ENCODE measurements around the gene SP140L. TPM values are rescaled to one million over a fixed set of nuclear protein-coding genes. Genes with fewer than 3 reads are reported as not detected.
"Not testable (repeated sequence)": the region's sequence is repeated elsewhere in the genome, so short reads cannot be mapped to it uniquely, and the experiment has no call there.

Gene SP140L
- total and polyA plus RNA-seq, 8 donors = 5.7 to 56.7 (median 15.8) TPM

DNA sequence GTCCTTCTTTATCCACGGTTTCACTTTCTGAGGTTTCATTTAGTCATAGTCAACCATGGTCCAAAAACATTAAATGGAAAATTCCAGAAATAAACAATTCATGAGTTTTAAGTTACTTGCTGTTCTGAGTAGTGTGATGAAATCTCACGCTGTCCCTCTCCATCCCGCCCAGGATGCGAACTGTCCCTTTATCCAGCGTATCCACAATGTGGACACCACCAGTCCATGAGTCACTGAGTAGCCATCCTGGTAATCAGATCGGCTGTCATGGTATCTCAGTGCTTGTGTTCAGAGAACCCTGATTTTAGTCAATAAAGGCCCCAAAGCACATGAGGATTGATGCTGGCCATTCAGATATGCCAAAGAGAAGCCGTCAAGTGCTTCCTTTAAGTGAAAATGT is 3.7 kb downstream of the SP140L start:
- Histone ChIP-seq H3K27me3 (no peaks in the 10 kb centered on the region), H3K9me3 (no peaks in the 10 kb centered on the region), H3K36me3 (peaks cover 0 to 20% (median 16%) of the 10 kb centered on the region in 4 donors), H3K27ac (no peak overlapping the region), H3K4me1 (peaks cover 7 to 38% (median 11%) of the 10 kb centered on the region in 4 donors), H3K4me3 (no peak overlapping the region)
- TF ChIP-seq POLR2A (IDR thresholded peaks at IDR 0.05) (no peak), EP300 (IDR thresholded peaks at IDR 0.05) (no peak), POLR2AphosphoS5 (IDR thresholded peaks at IDR 0.05) (no peak)
- TF ChIP-seq, protein P1, sequence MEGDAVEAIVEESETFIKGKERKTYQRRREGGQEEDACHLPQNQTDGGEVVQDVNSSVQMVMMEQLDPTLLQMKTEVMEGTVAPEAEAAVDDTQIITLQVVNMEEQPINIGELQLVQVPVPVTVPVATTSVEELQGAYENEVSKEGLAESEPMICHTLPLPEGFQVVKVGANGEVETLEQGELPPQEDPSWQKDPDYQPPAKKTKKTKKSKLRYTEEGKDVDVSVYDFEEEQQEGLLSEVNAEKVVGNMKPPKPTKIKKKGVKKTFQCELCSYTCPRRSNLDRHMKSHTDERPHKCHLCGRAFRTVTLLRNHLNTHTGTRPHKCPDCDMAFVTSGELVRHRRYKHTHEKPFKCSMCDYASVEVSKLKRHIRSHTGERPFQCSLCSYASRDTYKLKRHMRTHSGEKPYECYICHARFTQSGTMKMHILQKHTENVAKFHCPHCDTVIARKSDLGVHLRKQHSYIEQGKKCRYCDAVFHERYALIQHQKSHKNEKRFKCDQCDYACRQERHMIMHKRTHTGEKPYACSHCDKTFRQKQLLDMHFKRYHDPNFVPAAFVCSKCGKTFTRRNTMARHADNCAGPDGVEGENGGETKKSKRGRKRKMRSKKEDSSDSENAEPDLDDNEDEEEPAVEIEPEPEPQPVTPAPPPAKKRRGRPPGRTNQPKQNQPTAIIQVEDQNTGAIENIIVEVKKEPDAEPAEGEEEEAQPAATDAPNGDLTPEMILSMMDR (IDR thresholded peaks at IDR 0.05) = no peak
- intact Hi-C loops (cut with DNase I; ENCODE audit: low total_unique reads) = no loop called here
- no peak for DNase-seq
- 89 to 95% (median 91%) methylated on average over 7 of the region's 7 CpGs for WGBS, 5 donors

DNA sequence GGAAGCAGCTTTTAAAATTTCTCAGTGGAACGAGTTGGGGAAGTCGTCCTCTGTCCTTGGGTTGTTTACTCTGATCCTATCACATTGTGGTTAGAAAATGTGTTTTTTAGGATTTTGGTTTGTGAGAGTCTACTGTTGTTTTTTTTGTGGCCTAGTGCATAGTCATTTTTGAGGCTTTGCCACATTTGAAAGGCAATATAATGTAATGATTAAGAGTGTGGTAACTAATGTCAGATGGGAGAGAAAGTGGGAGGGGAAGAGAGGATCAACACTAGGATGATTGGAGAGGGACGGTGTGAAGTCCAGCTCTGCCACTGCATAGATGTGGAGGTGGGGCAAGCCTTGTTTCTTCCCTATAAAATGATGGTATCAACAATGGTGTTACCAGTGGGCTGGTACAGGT is 8.5 kb downstream of the SP140L start:
- Histone ChIP-seq H3K9me3 (no peaks in the 10 kb centered on the region), H3K36me3 (peaks cover 0 to 32% (median 27%) of the 10 kb centered on the region in 4 donors), H3K27ac (peak overlapping the region in 1 of 5 donors; percentile 9), H3K4me3 (no peak overlapping the region), H3K4me1 (peaks cover 0 to 3% (median 0%) of the 10 kb centered on the region in 4 donors), H3K27me3 (no peaks in the 10 kb centered on the region)
- no peak for TF ChIP-seq POLR2AphosphoS5 (IDR thresholded peaks at IDR 0.05)
- TF ChIP-seq POLR2A (IDR thresholded peaks at IDR 0.05) = no peak
- no peak for TF ChIP-seq EP300 (IDR thresholded peaks at IDR 0.05)
- TF ChIP-seq, protein P1 (IDR thresholded peaks at IDR 0.05) = no peak
- no peak for DNase-seq
- intact Hi-C loops (cut with DNase I; ENCODE audit: low total_unique reads) = no loop called here
- 41 to 58% (median 54%) methylated on average over 3 of the region's 3 CpGs for WGBS, 5 donors

DNA sequence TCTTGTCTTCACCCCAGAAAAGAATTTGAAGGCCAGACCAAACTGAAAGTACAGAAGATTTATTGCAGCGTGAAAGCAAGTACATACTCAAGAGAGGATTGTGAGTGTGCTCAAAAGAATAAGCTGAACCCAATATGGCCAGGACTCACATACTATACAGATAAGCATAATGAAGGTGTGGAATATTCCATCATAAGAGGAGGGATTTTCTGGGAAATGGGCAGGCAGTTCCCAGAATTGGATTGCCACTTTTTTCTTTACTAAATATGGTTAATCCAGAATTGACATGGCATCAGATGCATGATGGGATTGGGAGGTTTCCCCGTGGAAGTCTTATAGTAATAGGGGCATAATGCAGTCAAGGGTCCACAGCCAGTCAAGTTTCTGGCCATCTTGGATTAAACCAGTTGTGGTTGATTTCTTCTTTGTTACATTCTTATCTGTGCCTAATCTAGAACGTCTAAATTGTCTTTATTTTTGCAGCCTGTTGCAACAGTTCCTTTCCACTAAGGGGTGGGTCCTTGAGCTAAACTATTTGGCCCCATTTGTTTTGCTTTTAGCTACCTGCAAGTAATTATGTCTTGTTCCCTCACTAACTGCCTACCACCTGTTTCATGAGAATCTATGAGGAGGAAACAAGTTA is 9.0 kb downstream of the SP140L start:
- Histone ChIP-seq H3K27me3 (no peaks in the 10 kb centered on the region), H3K4me3 (no peak overlapping the region), H3K4me1 (no peaks in the 10 kb centered on the region), H3K9me3 (no peaks in the 10 kb centered on the region), H3K27ac (peak overlapping the region in 1 of 5 donors; percentile 9), H3K36me3 (peaks cover 0 to 32% (median 27%) of the 10 kb centered on the region in 4 donors)
- TF ChIP-seq POLR2AphosphoS5 (IDR thresholded peaks at IDR 0.05) (no peak), POLR2A (IDR thresholded peaks at IDR 0.05) (no peak), EP300 (IDR thresholded peaks at IDR 0.05) (no peak)
- TF ChIP-seq, protein P1 (IDR thresholded peaks at IDR 0.05) = no peak
- 71 to 87% (median 75%) methylated on average over 3 of the region's 3 CpGs for WGBS, 5 donors
- DNase-seq = no peak
- intact Hi-C loops (cut with DNase I; ENCODE audit: low total_unique reads) = no loop called here

DNA sequence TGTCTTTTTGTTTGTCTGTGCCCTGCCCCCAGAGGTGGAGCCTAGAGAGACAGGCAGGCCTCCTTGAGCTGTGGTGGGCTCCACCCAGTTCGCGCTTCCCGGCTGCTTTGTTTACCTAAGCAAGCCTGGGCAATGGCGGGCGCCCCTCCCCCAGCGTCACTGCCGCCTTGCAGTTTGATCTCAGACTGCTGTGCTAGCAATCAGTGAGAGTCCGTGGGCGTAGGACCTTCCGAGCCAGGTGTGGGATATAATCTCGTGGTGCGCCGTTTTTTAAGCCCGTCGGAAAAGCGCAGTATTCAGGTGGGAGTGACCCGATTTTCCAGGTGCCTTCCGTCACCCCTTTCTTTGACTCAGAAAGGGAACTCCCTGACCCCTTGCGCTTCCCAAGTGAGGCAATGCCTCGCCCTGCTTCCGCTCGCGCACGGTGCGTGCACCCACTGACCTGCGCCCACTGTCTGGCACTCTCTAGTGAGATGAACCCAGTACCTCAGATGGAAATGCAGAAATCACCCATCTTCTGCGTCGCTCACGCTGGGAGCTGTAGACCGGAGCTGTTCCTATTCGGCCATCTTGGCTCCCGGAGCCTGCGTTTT is 15.0 kb downstream of the SP140L start:
- DNase-seq; H3K27ac ChIP-seq; H3K4me1 ChIP-seq; intact Hi-C loops (cut with DNase I; ENCODE audit: low total_unique reads); H3K4me3 ChIP-seq; H3K27me3 ChIP-seq: not testable (repeated sequence)
- Histone ChIP-seq H3K9me3 (peaks cover 0 to 18% (median 8%) of the 10 kb centered on the region in 4 donors), H3K36me3 (peaks cover 0 to 33% (median 7%) of the 10 kb centered on the region in 4 donors)
- 87 to 89% (median 87%) methylated on average over 26 to 33 of the region's 33 CpGs for WGBS, 5 donors

DNA sequence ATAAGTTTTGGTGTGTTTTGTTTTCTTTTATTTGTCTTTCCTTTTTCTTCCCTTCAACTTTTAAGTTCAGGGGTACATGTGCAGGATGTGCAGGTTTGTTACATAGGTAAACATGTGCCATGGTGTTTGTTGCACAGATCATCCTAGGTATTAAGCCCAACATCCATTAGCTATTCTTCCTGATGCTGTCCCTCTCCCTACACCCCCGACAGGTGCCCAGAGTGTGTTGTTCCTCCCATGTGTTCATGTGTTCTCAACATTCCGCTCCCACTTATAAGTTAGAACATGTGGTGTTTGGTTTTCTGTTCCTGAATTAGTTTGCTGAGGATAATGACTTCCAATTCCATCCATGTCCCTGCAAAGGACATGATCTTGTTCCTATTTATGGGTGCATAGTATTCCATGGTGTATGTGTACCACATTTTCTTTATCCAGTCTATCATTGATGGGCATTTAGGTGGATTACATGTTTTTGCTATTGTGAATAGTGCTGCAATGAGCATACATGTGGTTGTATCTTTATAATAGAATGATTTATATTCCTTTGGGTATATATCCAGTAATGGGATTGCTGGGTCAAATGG is 16.1 kb downstream of the SP140L start:
- H3K4me1 ChIP-seq; H3K27me3 ChIP-seq; intact Hi-C loops (cut with DNase I; ENCODE audit: low total_unique reads); H3K27ac ChIP-seq; DNase-seq; H3K4me3 ChIP-seq: not testable (repeated sequence)
- Histone ChIP-seq H3K9me3 (peaks cover 0 to 21% (median 8%) of the 10 kb centered on the region in 4 donors), H3K36me3 (peaks cover 0 to 33% (median 9%) of the 10 kb centered on the region in 4 donors)
- WGBS, 5 donors = 93 to 100% (median 96%) methylated on average over 2 of the region's 2 CpGs
